WERI-Rb-1 (cell line): ENCODE measurements around the gene TNFRSF21.

Experiments
- DNase-seq: peaks from one replicate; pipeline ENCODE4 v3.0.0-alpha.2; 2020
- H3K27ac ChIP-seq: fragments of 250-450 bp; sonication (Bioruptor Pico); 2 replicates; pipeline ENCODE4 v1.5.1; 2020; ENCODE audit warnings: mild to moderate bottlenecking, moderate library complexity
- H3K27me3 ChIP-seq: fragments of 250-450 bp; sonication (Bioruptor Pico); 2 replicates; pipeline ENCODE4 v1.5.1; 2021; ENCODE audit warnings: mild to moderate bottlenecking, low read depth, moderate library complexity; ENCODE audit not compliant: insufficient read depth, severe bottlenecking
- H3K36me3 ChIP-seq: fragments of 250-450 bp; sonication (Bioruptor Pico); 2 replicates; pipeline ENCODE4 v1.5.1; 2020; ENCODE audit warnings: mild to moderate bottlenecking, moderate library complexity
- H3K4me3 ChIP-seq: 2 replicates; pipeline ENCODE4 v1.5.1; 2011; ENCODE audit warnings: low read depth, mild to moderate bottlenecking, control low read depth, low read length
- H3K9me3 ChIP-seq: fragments of 250-450 bp; sonication (Bioruptor Pico); 2 replicates; pipeline ENCODE4 v1.5.1; 2021; ENCODE audit warnings: mild to moderate bottlenecking, moderate library complexity; ENCODE audit not compliant: severe bottlenecking
- TF ChIP-seq, protein P1 (sequence below): IDR thresholded peaks from 2 replicates; pipeline ENCODE4 v1.5.1; 2011; ENCODE audit warnings: low read depth, mild to moderate bottlenecking, control low read depth, inconsistent platforms, low read length

TNFRSF21 gene

DNA sequence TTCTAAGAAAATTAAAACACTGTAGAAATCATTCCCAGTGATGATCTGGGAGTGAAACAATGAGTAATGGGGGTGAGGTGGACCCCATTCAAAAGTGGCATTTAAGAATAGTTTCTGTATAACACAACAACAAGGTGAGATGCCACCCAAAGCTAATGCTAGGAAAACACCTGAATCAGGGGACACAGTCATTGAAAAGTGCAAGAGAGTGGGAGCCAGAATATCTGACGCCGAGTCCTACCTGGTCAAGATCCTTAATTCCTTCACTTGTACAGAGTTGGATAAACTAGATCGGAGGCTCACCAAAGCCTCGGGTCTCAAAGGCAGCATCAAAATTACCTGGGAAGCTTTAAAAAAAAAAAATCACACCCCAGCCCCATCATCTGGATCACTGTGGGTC lies 17.7 kb downstream of the TNFRSF21 start:
- Histone ChIP-seq H3K36me3 (no peaks in the 10 kb centered on the region), H3K4me3 (no peak overlapping the region), H3K27me3 (no peaks in the 10 kb centered on the region), H3K27ac (no peak overlapping the region), H3K9me3 (no peaks in the 10 kb centered on the region)
- DNase-seq = no peak
- TF ChIP-seq, protein P1, sequence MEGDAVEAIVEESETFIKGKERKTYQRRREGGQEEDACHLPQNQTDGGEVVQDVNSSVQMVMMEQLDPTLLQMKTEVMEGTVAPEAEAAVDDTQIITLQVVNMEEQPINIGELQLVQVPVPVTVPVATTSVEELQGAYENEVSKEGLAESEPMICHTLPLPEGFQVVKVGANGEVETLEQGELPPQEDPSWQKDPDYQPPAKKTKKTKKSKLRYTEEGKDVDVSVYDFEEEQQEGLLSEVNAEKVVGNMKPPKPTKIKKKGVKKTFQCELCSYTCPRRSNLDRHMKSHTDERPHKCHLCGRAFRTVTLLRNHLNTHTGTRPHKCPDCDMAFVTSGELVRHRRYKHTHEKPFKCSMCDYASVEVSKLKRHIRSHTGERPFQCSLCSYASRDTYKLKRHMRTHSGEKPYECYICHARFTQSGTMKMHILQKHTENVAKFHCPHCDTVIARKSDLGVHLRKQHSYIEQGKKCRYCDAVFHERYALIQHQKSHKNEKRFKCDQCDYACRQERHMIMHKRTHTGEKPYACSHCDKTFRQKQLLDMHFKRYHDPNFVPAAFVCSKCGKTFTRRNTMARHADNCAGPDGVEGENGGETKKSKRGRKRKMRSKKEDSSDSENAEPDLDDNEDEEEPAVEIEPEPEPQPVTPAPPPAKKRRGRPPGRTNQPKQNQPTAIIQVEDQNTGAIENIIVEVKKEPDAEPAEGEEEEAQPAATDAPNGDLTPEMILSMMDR = no peak

DNA sequence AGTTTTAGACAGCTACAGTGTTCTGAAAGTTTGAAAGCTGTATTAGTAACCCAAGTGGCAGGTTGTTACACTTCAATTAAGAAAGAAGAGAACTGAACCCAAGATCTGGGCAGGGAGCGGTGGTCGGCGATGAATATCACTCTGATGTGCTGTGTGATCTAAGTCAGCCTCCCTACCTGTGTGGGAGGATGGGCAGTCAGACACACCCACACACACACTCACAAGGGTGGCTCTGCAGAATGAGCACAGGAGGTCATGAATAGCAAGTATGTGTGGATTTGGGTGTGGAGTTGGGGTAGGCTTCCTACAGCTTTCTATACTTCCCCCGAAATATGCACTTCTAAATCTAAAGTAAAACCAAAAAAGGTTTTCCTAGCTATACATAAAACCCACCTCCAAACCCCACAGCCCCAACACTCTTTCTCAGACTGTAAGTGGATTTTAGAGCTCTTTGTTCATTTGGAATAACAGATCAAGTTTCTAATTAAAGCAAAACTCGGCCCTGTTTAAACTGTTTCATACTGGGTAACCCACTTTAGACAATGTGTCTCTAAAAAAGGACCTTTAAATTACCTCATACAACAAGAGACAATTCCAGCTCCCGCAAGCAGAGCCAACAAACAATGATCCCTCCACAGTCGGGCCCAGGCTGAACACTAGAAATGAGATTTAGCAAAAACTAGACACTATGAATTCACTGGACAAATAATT lies 19.4 kb downstream of the TNFRSF21 start:
- no peak for DNase-seq

DNA sequence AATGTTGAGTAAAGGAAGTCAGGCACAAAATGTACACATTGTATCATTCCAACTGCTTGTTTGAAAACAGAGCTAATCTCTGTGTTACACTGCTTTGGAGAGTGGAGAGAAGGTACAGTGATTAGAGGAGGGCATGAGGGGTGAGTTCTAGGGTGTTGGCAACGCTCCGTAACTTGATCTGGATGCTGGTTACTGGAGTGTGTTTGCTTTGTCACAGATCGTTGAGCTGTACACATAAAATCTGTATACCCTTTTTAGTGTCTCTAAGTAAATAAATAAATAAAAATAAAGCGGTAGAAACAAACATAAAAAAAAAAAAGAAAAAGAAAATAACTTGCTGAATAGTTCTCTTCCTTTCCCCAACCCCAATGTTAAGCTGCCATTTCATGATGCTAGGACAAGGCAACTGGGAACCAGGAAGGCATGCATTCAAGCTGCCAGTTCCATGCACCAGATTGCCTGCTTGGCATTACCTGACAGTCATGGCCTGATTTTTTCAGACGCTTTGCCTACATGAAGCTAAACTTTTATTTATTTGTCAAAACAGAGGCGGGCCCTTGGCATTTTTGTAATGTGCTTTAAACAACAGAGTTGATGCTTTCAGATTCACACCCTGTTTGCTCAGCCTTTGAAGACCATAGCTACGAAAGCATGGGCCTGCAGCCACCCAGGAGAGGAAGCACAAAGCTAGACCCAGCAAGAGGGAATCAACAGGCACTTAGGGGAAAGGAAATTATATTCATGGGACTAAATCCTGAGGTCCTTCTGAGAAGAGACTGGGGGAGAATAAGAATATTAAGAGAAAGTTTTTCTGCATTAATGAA lies 21.2 kb downstream of the TNFRSF21 start:
- H3K27ac ChIP-seq = no peak overlapping the region
- no peaks in the 10 kb centered on the region for H3K27me3 ChIP-seq
- H3K36me3 ChIP-seq = peaks cover 16% of the 10 kb centered on the region
- no peak for DNase-seq
- TF ChIP-seq, protein P1 = no peak
- no peak overlapping the region for H3K4me3 ChIP-seq
- no peaks in the 10 kb centered on the region for H3K9me3 ChIP-seq

More for the DNA sequence above, 19.4 kb downstream of the TNFRSF21 start:
- Histone ChIP-seq H3K9me3 (no peaks in the 10 kb centered on the region), H3K36me3 (peaks cover 12% of the 10 kb centered on the region), H3K4me3 (no peak overlapping the region), H3K27ac (no peak overlapping the region), H3K27me3 (no peaks in the 10 kb centered on the region)
- TF ChIP-seq, protein P1 = no peak

DNA sequence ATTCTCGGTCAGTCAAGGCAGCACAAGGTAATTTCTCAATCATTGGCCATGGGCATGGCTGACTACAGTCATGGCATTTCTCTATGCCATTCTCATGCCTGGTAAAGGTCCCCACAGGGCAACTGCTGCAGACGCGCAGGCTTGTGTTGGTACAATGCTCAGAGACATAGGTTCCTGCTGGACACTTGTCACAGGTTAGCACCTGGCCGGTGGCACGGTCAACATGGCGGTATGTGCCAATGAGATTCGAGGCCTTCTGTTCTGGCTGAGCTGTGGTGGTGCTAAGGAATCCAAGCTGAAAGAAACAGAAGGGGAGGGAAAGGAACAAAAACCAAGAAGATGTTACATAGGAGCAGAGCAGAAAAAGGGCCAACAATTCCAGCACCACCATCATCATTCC lies 23.4 kb downstream of the TNFRSF21 start:
- TF ChIP-seq, protein P1 = no peak
- Histone ChIP-seq H3K27ac (no peak overlapping the region), H3K27me3 (no peaks in the 10 kb centered on the region), H3K36me3 (peaks cover 16% of the 10 kb centered on the region), H3K9me3 (no peaks in the 10 kb centered on the region), H3K4me3 (no peak overlapping the region)
- DNase-seq = no peak

DNA sequence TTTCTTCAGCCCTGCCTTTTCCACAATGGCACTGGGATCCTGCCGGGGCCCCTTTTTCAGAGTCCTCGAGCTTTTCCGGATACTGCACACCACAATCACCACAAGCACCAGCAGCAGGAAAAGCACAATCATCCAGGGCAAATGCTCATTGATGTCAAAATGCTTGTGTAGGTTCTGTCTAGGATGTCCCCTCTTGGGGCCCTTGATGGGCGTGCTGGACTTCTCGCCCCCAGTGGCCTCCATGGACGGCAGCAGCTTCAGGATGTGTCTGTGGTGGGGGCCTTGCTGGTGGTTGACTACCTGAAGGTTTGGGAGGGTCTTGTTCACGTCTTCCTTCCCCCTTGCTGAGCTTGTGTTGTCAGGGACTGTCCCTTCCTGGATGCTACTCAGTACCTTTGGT lies 25.7 kb downstream of the TNFRSF21 start:
- Histone ChIP-seq H3K27me3 (no peaks in the 10 kb centered on the region), H3K27ac (no peak overlapping the region), H3K9me3 (no peaks in the 10 kb centered on the region), H3K36me3 (peaks cover 16% of the 10 kb centered on the region), H3K4me3 (no peak overlapping the region)
- DNase-seq = no peak
- TF ChIP-seq, protein P1 = no peak
